GM21515 (cell line): ENCODE results near the gene TIMM17A.
A peak's percentile ranks its signal among the peaks of the same experiment; 100 is the strongest.
"Not testable (repeated sequence)": the region's sequence is repeated elsewhere in the genome, so short reads cannot be mapped to it uniquely, and the experiment has no call there.

Experiments used
- ATAC-seq: cut with Tn5 transposase; IDR thresholded peaks from one replicate; pipeline ENCODE4 v1.9.1; 2021; ENCODE audit not compliant: unreplicated experiment

The TIMM17A gene

GRCh38 chr1:201939574-201939973, 15.7 kb upstream of the TIMM17A start:
- ATAC-seq = no peak

DNA sequence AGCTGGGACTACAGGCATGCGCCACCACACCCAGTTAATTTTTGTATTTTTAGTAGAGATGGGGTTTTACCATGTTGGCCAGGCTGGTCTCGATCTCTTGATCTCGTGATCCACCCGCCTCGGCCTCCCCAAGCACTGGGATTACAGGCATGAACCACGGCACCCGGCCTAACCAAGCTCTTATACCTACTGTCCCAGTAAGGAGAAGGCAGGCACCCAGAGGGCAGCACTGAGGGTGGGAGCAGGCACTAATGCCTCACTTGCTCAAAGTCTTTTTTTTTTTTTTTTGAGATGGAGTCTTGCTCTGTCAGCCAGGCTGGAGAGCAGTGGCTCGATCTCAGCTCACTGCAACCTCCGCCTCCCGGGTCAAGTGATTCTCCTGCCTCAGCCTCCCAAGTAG, 15.0 kb upstream of the TIMM17A start:
- ATAC-seq = not testable (repeated sequence)

DNA sequence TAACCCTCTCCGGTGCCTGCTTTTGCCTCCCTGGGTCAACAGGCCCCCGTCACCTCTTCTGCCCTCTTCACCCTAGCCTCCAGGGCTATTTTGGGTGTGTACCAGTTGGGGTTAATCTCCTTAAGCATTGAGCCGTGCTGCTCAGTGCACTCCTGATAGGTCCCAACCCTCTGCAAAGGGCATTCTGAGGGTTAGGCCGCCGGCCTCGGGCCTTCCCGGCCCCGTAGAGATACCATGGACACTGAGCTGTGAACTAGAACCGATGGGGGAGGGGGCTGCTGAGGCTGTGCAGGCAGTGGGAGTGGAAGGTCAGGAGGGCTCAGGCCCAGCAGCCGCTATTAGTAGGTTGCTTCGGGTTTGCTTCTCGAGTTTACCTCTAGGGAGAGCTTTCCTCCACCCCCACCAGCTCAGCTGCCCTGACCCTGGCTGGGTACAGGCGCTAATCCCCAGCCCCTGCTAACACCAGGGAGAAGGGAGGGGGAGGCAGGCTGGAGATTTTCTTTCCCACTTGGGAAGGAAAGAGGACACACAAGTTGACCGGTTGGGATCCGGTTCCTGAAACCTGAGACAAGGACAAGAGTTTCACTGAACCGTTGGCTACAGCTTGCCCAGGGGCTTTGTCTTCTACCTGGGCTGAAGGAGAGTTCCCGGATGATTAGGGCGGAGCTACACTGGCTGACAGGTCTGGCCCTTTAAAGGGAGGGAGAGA, 13.7 kb upstream of the TIMM17A start:
- ATAC-seq = no peak

- no peak for ATAC-seq
Measured at GRCh38 chr1:201942129-201942495, 13.2 kb upstream of the TIMM17A start.

GRCh38 chr1:201944002-201944401, 11.3 kb upstream of the TIMM17A start:
- no peak for ATAC-seq

DNA sequence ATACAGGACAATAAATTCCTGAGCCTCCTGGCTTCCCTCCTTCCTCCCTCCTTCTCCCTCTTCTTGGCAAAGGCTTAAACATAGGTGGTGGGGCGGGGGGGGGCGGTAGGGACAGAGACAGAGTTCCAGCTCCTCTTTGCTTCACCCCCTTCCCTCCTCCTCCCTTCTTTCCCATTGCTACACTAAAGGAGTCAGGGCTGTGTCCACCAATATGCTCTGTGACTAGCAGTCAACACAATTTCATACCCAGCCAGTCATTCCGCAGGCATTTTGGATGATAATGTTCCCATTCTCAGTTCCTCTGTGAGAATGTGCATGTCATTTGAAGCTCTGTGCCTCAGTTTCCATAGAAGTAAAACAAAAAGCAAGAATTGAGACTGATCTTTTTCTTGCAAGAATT, 10.7 kb upstream of the TIMM17A start:
- no peak for ATAC-seq

- no peak for ATAC-seq
Measured at GRCh38 chr1:201945157-201945556, 10.1 kb upstream of the TIMM17A start.

GRCh38 chr1:201945863-201946223, 9.5 kb upstream of the TIMM17A start:
- no peak for ATAC-seq

- ATAC-seq = no peak
Measured at GRCh38 chr1:201946224-201946908, 8.9 kb upstream of the TIMM17A start, which contains the start of gene LMOD1. LMOD1 (minus strand) TSS chr1:201946548; CDS start chr1:201946340, 208 bp downstream.

GRCh38 chr1:201947697-201948008, 7.7 kb upstream of the TIMM17A start:
- ATAC-seq = no peak

- no peak for ATAC-seq
Measured at GRCh38 chr1:201949491-201949890, 5.8 kb upstream of the TIMM17A start.

- ATAC-seq = no peak
Measured at GRCh38 chr1:201954263-201955008, 867 bp upstream of the TIMM17A start.

GRCh38 chr1:201955729-201956143, 433 bp downstream of the TIMM17A start:
- no peak for ATAC-seq

DNA sequence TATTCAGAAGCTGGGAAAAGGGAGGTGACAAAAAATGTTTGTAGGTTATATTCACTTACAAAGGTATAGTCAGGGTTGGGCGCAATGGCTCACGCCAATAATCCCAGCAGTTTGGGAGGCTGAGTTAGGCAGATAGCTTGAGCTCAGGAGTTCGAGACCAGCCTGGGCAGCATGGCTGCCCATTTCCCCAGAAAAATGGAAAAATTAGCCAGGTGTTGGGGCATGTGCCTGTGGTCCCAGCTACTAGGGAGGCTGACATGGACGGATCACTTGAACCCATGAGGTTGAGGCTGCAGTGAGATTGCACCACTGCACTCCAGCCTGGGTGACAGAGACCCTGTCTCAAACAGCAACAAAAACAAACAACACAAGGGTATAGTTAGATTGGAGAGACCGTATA, 3.0 kb downstream of the TIMM17A start:
- no peak for ATAC-seq

GRCh38 chr1:201962382-201962781, 7.1 kb downstream of the TIMM17A start:
- ATAC-seq = not testable (repeated sequence)

DNA sequence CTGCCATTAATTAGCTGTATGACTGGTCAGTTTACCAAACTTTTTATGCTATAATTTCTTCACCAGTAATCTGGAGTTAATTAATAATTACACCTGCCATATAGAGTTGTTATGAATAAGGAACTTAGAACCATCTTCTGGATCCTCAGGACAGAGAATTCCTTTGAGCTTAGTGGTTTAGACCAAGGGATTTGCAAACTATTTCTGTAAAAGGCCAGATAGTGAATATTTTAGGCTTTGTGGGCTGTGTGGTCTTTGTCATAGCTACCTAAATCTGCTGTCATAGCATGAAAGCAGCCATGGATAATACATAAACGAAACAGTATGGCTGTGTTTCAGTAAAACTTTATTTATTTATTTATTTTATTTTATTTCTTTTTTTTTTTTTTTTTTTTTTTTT, 9.0 kb downstream of the TIMM17A start:
- no peak for ATAC-seq

- ATAC-seq = no peak
Measured at GRCh38 chr1:201966171-201966570, 10.9 kb downstream of the TIMM17A start.

- no peak for ATAC-seq
Measured at GRCh38 chr1:201968202-201968925, 13.1 kb downstream of the TIMM17A start.

DNA sequence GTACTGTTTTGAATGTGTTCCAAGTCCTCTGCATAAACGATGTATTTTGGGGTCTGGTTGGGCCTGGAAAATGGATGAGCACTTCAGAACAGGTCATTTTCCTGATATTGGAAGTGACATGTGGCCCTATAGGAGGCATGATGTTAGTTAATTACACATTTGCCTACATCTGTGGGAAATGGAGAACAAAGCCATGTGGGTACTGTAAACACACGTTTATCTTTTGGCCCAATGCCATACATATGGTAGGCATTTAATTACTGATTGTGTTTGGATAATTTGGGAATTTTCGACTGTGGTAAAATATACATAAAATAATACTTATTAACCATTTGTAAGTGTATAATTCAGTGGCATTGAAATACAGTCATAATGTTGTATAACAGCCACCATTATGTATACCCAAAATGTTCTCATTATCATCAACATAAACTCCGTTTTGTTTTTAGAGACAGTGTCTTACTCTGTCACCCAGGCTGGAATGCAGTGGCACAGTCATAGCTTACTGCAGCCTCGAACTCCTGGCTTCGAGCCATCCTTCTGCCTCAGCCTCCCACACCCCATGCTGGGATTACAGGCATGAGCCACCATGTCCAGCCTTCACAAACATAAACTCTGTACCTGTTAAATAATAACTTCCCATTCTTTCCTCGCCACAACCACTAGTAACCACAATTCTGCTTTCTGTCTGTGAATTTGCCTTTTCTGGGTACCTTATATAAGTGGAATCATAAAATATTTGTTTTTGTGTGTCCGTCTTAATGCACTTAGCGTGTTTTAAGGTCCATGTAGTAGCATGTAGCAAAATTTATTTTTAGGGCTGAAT, 15.2 kb downstream of the TIMM17A start:
- ATAC-seq = no peak

DNA sequence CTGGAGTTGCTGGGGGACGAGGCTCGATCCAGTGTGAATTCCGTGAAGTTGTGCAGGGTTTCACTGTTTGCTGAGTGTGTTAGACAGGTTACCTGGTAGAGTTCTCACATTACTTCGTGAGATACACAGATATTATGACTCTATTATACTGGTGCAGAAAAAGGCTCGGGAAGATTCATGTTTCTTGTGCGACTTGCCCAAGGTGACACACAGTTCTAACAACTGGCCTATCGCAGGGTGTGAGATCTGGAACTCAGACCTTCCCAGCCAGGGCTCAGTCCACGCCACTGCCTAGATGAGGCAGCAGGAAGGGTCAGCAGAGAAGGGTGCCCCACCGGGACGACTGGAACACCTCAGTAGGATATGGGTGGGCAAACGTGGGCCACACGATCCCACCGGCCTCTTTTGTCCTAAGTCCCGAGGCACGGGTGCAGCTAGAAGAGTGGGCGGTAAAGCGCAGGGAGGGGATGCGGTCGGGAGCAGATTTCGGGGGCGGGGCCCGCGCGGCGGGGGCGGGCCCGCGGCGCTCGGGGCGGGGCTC, 26.8 kb downstream of the TIMM17A start:
- ATAC-seq = peak; percentile 76
